ENCODE results near the gene AP1S2.

DNA sequence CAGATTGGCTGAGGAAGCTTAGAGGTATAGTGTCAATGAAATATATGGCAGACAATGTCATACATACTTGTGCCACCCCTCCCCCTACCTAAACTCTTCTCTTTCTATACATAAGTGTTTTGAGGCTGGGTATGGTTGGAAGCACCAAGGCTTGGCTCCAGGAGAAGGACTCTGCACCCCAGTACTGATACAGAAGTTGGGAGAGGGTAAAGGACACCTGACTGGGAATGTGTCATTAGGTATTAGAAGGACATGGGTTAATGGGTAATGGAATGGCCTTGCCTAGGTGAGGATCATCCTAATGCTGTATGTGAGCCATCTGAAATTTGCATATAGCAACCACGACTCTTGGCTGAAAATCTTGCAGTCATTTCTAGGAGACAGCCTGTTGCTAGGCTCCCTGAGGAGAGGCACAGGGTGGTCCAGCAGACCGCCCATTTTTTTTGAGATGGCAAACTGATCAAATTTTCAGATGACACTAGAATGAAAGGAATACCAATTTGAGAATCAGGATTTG lies 26.8 kb upstream of the AP1S2 start:
- TF ChIP-seq, protein P1, sequence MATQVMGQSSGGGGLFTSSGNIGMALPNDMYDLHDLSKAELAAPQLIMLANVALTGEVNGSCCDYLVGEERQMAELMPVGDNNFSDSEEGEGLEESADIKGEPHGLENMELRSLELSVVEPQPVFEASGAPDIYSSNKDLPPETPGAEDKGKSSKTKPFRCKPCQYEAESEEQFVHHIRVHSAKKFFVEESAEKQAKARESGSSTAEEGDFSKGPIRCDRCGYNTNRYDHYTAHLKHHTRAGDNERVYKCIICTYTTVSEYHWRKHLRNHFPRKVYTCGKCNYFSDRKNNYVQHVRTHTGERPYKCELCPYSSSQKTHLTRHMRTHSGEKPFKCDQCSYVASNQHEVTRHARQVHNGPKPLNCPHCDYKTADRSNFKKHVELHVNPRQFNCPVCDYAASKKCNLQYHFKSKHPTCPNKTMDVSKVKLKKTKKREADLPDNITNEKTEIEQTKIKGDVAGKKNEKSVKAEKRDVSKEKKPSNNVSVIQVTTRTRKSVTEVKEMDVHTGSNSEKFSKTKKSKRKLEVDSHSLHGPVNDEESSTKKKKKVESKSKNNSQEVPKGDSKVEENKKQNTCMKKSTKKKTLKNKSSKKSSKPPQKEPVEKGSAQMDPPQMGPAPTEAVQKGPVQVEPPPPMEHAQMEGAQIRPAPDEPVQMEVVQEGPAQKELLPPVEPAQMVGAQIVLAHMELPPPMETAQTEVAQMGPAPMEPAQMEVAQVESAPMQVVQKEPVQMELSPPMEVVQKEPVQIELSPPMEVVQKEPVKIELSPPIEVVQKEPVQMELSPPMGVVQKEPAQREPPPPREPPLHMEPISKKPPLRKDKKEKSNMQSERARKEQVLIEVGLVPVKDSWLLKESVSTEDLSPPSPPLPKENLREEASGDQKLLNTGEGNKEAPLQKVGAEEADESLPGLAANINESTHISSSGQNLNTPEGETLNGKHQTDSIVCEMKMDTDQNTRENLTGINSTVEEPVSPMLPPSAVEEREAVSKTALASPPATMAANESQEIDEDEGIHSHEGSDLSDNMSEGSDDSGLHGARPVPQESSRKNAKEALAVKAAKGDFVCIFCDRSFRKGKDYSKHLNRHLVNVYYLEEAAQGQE (IDR thresholded peaks at IDR 0.05; ENCODE audit: insufficient replicate concordance, low read depth) = no peak
- TF ChIP-seq, protein P2, sequence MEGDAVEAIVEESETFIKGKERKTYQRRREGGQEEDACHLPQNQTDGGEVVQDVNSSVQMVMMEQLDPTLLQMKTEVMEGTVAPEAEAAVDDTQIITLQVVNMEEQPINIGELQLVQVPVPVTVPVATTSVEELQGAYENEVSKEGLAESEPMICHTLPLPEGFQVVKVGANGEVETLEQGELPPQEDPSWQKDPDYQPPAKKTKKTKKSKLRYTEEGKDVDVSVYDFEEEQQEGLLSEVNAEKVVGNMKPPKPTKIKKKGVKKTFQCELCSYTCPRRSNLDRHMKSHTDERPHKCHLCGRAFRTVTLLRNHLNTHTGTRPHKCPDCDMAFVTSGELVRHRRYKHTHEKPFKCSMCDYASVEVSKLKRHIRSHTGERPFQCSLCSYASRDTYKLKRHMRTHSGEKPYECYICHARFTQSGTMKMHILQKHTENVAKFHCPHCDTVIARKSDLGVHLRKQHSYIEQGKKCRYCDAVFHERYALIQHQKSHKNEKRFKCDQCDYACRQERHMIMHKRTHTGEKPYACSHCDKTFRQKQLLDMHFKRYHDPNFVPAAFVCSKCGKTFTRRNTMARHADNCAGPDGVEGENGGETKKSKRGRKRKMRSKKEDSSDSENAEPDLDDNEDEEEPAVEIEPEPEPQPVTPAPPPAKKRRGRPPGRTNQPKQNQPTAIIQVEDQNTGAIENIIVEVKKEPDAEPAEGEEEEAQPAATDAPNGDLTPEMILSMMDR (IDR thresholded peaks at IDR 0.05; ENCODE audit: insufficient read depth, low read length) = no peak
- TF ChIP-seq POLR2AphosphoS5 (IDR thresholded peaks at IDR 0.05; ENCODE audit: low read depth) = no peak

Data from HL-60 (cell line).